HG03095 (cell line): ENCODE measurements around the gene PLCB1.
"Not testable (repeated sequence)": the region's sequence is repeated elsewhere in the genome, so short reads cannot be mapped to it uniquely, and the experiment has no call there.

Source experiments
- ATAC-seq: cut with Tn5 transposase; IDR thresholded peaks from one replicate; pipeline ENCODE4 v1.9.1; 2021; ENCODE audit warnings: moderate library complexity; ENCODE audit not compliant: unreplicated experiment

PLCB1 gene

DNA sequence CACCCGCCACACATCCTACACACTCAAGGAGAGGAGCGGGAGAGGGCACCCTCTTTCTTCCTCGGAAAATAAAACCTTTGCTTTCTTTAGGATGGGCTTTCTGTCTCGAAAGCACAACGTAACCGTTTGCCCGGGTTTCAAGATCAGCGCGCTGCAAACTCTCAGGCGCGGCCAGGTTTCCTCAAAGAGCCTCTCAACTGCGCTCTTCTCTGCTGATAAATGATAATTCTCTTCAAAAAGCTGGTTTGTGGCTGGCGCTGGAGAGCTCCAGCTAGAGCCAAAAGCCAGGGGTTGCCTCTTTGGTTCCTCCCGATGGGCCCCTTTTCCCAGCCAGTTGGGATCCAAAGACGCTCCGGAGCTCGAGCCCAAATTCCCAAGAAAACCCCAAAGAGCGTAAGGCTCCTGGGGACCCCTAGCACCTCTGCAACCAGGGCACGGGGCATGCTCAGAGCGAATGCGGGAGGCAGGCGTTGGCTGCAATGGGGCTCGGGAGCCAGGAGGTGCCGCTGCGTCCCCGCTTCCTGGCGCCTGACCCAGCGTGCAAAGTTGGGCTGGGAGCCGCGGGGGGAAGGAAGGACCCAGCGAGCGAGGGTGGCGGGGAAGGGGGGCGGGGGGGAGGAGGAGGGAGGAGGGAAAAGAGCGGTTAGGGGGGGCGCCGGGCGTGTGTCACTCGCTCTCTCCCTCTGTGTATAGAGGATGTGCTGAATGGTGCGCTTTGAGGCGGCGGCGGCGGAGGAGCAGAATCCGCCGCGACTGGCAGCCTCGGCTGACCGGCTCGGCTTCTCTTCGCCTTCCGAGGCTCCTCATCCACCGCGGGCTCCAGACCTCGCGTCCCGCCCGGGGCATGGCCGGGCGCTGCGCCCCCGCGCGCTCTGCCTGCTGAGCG, at the start of gene PLCB1:
Gene PLCB1, plus strand, starts transcription at position 669 of the 886 bp plus-strand sequence. CDS start 386 bp downstream, outside the sequence.
- peak; percentile 82 for ATAC-seq

DNA sequence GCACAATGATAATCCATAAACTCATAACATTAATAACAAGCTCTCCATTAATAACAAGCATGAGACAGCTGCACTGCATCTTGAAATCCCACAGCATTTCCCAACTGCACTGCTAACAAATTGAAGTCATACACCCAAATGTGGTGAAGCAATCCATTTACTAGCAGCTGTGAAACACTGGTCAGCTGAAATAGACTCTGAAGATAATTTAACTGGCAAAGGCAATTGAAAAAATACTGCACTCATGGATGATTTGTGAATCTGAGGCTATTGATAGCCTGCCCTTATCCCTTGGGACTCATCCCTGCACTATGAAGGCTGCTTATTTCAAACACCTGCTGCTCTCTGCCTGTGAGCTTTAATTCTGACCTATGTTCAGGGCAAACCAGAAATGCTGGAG, 49.1 kb upstream of the PLCB1 start:
- ATAC-seq, result no peak

DNA sequence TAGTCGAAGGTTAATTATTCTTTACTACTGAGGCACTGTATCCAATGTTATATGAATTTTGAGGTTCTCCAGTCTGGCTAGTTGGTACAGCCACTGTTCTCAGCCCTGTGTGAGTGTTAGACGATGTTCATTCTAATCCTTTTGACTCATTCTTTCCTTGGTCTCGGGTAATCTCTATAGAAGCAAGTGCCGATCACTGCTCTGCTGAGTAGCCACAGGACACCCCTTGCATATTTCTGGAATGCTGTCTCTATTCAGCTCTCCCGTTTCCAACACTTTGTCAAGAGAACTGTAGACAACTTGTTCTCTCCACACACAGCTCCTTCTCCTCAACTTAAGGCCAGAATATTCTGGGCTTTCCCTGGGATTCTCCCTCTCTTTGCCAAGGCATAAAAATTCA, 42.4 kb upstream of the PLCB1 start:
- ATAC-seq, result no peak

DNA sequence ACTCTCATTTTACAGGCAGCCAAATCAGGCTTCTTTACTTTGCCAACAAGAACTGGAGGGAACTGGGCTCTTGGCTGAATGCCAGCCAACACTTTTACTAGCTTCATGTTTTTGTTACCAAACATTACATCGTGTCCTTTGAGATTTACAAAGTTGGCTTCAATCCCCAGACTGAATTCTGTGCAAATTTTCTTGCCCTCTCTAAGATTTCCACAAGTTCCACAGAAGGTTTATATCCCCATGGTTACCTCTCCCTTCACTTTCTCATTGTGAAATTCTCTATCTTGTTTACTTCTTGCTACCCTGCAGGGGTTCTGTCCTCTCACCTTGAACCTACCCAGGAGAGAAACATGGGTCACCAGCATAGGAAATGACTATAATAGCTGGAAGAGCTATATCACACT, 37.6 kb upstream of the PLCB1 start:
- ATAC-seq, result no peak

DNA sequence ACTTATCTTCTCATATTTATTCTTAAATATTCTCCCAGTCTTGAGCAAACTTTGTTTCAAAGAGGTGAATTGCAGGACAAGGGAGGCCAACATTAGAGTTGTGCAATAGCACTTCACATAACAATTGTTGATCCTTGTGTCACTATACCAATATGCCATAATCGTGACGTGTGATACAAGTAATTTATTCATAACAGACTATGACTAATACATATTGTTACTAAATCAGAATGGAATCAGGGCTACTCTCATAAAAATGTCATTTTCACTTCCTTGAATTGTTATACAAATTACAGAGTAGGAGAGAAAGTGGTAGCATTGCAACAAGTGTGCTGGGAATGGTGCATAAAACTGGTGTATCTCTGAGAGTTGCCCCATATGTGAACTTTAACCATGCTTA, 37.2 kb upstream of the PLCB1 start:
- no peak for ATAC-seq

DNA sequence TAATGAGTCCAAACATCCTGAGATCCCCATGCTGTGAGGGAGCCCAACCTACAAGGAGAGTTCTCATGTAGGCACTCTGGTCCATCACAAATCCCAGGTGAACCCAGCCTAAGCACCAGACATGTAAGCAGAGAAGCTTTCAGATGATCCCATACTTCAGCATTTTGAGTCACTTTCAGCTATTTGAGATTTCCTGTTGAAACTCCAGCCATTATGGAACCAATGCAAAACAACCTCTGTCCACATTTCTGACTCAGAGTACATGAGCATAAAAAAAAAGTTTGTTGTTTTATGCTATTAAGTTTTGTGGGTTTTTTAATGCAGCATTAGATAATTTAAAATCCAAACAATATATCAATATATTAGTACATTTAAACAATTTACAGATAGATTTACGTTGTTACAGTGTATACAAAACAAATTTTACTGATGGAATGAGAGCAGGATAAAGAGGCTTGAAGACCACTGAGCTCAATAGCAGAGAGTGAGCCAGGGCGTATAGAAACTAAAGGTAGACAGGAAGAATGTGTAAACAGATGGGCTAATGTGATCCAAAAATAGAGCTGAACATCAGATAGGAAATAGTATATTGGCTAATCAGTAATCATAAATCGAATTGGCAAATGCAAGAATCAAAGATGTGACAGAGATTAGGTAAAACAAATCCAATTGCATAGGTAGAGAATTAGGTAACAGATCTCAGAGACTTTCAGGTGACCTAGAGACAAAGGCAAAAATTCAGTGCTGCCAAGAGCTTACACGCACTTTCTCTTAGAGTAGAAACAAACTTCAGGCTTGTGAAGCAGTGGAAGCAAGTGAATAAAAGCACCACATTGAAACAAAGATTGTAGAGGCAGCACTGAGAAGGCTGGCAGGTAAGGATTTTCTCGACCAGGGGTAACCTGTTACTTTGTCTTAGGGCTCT, 36.2 kb upstream of the PLCB1 start:
- ATAC-seq, result no peak

DNA sequence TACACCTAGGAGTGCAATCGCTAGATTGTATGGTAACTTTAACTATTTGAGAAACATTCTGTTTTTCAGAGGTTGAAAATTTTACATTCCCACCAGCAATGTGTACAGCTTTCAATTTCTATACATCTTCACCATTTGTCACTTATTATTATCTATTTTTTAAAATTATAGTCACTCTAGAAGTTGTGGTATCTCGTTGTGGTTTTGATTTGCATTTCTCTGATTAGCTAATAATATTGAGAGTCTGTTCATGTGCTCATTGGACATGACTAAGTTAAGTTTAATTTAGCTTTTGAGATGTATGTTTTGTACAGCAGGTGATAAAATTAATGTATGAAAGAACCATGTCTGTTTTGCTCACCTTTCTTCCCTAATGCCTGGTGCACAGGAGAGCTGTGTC, 34.8 kb upstream of the PLCB1 start:
- no peak for ATAC-seq

DNA sequence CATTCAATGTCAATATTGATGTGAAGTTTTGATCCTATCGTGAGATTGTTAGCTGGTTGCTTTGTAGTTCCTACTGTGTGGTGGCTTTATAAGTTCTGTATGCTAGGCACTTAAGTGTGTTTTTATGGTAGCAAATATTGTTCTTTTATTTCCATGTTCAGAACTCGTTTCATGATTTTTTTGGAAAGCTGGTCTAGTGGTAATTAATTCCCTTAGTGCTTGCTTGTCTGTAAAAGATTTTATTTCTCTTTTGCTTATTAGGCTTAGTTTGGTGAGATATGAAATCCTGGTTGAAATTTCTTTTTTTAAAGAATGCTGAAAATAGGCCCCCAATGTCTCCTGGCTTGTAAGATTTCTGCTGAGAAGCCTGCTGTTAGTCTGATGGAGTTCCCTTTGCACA, 27.8 kb upstream of the PLCB1 start:
- ATAC-seq, result no peak

DNA sequence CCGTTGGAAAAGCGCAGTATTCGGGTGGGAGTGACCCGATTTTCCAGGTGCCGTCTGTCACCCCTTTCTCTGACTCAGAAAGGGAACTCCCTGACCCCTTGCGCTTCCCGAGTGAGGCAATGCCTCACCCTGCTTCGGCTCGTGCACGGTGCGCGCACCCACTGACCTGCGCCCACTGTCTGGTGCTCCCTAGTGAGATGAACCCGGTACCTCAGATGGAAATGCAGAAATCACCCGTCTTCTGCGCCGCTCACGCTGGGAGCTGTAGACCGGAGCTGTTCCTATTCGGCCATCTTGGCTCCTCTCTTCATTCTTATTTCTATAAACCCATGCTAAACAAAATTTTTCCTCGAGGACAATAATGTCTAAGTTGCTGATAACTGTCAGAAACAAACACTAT, 17.5 kb upstream of the PLCB1 start:
- ATAC-seq, result not testable (repeated sequence)

DNA sequence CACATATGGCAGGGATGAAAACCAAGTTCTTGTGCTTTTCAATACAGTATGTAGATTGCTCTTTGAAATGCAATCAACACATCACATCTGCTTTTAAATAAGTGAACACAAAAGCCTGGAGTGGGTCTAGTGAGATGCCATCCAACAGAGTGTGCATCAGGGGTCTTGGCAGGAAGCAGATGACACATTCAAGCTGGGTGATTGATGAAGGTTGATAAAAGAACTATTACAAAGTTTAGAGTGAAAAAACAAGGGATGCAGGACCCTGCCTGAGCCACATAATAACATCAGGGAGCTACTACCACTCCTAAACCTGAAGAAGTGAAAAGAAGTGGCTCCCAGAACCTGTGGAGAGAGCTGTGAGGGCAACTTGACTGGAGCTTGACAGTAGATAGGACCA, 16.6 kb upstream of the PLCB1 start:
- no peak for ATAC-seq

DNA sequence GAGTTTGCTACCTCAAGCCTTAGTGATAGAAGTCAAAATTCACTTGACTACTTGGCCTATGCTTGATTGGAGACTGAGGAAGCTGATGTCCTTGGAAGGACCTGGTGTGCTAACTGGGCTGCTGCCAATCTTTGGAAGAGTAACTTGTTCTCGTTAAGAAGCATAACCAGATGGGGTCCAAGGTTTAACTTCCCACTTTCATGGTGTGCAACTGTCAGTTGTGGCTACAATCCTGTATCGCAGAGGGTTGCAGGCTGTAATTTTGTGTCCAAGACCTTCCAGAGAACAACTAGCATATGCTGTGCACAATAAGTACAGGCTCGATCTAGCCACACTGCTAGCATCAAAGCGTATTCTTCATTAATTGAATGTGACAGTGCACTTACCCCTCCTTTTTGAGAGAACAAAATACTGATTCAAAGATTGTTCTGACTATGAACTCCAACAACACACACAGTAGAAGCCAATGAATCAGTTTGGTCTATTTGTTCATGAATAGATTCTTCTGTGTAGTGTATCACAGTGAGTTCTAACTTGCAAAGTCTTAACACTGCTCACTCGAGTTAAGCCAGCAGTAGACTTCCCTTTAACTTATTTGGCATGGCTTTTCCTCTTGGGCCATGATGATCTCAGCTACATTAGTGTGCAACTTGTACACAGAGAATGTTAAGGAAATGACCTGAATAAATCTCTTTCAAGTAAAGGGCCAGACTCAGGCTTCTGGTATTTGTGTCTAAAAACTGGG, 15.8 kb upstream of the PLCB1 start:
- ATAC-seq, result no peak

DNA sequence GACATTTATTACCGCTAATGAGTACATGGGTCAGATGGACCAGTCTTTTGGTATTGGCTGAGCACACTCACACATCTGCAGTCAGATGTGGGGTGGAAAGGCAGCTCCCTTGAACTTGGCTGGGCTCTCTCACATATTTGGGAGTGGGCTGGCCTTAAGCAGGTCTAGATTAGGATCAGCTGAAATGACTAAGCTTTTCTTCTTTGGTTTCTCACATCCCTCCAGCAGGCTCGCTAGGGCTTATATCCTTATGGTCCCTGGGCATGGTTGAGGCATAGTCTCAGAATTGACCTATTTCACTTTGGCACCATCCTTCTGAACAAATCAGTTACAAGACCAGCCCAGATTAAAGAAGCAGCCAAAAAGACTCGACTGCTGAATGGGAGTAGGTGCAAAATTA, 14.4 kb upstream of the PLCB1 start:
- no peak for ATAC-seq

DNA sequence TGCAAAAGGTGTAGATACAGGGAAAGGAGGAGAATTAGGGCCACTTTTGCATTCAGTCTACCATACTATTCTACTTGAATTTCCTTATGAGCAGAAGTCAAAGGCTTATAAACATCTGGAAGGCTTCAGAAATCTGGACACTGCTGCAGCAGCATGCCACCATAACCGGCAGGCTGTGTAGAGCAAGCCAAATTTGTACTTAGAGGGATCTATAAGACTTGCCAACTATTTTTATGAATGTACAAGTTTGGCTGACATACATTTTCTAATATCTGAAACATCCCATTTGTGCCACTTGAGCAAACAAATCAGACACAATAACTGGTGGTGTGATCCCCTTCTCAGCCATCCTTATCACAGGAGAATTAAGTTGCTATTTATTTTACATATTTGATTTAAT, 14.0 kb upstream of the PLCB1 start:
- no peak for ATAC-seq

DNA sequence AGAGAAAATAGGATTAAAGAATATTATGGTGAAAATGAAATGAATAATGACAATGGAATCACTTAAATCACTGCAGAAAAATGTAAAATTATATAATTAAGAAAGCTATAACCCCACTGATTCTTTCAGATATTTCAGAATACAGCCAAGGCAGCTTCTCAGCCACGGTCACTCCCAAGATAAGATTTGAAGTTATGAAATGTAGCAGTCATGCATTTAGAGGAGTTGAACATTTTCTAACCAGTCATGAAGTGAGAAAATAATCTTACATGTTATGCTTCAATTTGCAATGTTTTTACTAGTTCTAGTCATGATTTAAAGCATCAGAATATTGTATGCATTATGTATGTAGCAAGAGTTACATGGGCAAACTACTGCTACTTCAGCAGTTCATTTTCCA, 13.3 kb upstream of the PLCB1 start:
- no peak for ATAC-seq

DNA sequence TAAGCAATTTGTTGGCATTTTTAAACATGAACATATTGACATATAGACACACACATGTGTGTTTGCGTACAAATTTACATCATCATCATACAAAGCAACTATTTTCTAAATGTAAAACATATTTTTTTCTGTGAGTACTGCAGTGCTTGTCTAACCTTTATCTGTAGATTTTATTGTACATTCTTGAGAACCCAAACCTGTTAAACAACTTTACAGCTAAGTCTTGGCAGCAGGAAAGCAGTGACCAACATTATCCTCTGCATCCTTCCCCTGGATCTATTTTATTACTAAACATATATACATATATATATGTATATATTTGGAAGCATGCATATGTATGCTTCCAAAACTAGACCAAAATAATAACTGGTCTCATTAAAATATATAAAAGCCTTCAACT, 10.4 kb upstream of the PLCB1 start:
- no peak for ATAC-seq

DNA sequence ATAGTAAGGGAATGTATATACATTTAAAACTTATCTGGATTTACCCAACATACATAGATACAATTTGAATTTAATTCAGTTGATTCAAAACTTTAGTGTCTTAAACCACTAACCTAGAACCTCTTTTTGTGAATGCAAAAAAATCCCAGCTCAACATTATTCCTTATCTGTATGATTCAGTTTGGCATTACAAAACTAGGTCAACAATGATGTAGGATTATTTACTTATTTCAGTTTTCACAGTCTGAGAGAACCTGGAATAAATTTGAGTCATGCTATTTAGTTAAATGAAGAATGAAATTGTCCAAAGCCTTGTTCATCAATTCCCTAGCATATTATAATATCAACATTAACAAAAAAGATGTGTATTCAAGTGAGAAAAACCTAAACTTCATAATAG, 7.4 kb upstream of the PLCB1 start:
- ATAC-seq, result no peak

DNA sequence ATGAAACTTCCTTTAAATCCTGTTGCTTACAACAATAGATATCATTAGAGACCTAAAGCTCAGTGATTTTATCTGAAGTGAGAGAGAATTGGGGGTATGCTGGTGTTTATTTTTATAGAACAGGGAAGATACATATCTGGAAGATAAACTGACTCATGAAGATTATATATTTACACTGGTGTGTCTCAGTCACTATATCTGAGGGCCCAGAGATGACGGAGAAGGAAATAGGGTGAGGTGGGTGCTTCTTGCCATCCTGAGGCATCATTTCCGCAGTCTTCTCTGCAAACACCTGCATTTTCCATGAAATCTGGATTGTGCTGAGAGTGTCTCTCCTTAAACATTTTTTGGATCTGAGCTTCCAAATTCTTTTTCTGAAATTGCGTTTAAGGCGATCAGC, 5.9 kb upstream of the PLCB1 start:
- ATAC-seq, result no peak

DNA sequence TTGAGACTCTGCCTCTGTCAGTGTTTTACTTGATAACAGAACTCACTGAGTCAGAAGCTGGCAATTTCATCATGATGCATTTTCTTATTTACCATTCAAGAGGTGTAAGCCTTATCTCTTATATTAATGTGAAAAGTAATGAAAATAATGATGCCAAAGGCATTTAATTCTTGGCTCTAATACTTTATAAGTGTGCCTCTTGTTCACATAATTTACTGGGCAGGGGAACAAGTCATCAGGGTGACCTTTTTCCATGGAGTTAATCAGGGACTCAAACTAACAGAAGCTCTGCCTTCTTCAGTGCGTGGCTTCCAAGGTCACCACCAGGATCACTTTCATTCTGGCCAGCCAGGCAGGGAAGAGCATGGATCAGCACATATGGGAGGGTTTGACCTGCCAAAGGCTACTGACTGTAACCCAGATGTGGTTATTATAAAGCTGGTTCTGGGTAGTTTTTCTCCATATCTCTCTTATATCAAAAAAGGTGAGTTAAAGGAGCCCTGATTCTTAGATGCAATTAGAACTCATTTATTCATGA, 5.2 kb upstream of the PLCB1 start:
- no peak for ATAC-seq

DNA sequence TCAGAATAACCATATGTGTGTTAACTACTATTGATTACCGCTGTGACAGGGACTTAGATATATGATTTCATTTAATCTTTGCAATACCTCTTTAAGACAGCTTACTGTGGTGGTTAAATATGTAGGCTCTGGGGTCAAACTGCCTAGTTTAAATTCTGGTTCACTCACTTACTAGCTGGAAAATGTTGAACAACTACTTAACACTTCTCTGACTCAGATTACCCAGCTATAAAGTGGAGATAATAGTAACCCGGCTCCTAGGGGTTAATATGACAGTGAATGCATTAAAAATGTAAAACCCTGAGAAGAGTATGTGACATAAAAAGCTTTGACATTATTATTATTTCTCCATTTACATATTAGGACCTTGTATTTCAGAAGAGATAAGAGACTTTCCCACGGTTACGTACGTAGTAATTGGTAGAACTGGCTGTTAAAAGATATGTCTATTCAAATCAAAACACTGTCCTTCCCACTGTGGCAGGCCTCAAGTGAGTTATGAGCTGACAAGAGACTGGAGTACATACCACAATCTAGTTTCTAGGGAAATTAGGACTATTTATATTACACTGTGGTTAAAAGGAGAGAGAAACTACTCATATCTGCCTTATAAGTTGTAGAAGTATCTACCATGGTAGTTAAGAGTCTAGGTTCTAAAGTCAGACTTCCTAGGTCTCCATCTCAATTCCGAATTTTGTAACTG, 4.4 kb upstream of the PLCB1 start:
- ATAC-seq, result peak; percentile 67

DNA sequence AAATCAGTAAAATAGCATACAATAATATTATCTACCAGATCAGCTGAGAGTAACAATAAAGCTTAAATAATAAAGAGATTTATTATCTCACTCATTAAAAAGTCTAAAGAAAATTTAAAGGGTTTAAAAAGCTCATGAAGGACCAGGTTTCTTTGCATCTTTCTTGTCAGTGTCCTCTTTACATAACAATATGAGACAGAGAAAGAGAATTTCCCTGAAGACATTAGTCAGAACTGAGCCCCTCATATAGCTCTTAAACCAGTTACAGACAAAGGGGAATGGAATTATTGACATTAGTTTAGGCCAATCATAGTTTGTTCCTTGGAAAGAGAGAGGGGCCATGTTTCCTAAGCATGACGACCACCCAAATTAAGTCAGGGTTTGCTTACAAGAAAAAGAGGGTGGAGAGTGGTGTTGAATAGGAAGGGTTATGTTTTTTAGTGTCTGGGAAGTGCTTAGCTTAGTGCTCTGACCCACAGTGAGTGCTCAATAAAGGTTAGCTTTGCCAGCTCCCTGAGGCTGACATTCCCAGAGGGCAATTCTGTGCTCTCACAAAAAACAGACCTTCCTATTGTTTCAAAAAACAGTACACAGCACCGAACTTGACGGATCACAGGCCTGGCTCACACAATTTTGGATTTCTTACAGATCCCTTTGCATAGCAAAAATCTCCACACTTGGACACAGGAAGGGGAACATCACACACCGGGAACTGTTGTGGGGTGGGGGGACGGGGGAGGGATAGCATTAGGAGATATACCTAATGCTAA, 3.6 kb upstream of the PLCB1 start:
- ATAC-seq, result no peak
